ENCODE data around the gene SLC25A33.

- no peak for TF ChIP-seq CTCF (optimal IDR thresholded peaks at IDR 0.05 in 1 of 3, IDR thresholded peaks at IDR 0.05 in 1 of 3, conservative IDR thresholded peaks at IDR 0.05 in 1 of 3; ENCODE audit: extremely low read depth in 1 of 3, insufficient read depth in 2 of 3, low read length in 3 of 3)
- TF ChIP-seq EZH2 (IDR thresholded peaks at IDR 0.05; ENCODE audit: low read length), result no peak
These were observed 30.0 kb downstream of the SLC25A33 start for GRCh38 chr1:9569267-9569666.
